CD4-positive, alpha-beta T cell (primary cell): ENCODE measurements around the gene SKAP1. TPM values are rescaled to one million over a fixed set of nuclear protein-coding genes. Genes with fewer than 3 reads are reported as not detected.

ENCODE experiments used
- ATAC-seq: fragments of 200-7000 bp; cut with Tn5 transposase; one replicate; pipeline ENCODE4 v1.10.0; 2022; ENCODE audit warnings: mild to moderate bottlenecking; ENCODE audit not compliant: poor library complexity
- CTCF ChIA-PET: fragments of 350-600 bp; sonication (Branson Sonifier 250); formaldehyde crosslinking; loops from one replicate; lab custom pipeline; 2021; ENCODE audit warnings: antibody characterized with exemption, inconsistent platforms; lab: Charles Lee
- POLR2A ChIA-PET: fragments of 350-600 bp; sonication (Branson Sonifier 250); formaldehyde crosslinking; loops from one replicate; lab custom pipeline; 2021; ENCODE audit warnings: antibody characterized with exemption, inconsistent platforms; lab: Charles Lee
- DNase-seq, 14 experiments: peaks; one replicate each; pipeline ENCODE4 v3.0.0-alpha.2; 2013 to 2020; ENCODE audit warnings: mixed read lengths in 2 of 14
- H3K27ac ChIP-seq, 2 donors: one replicate each; pipeline versions ENCODE4 v1.5.1 to v1.7.0; 2013; ENCODE audit warnings: low read length in 2 of 2, low read depth in 1 of 2, mild to moderate bottlenecking in 1 of 2
- H3K27me3 ChIP-seq, 2 experiments: 1 replicate in 1 of 2; 2 replicates in 1 of 2; pipeline versions ENCODE4 v1.6.1 to v1.7.0; 2013; ENCODE audit warnings: low read length in 2 of 2, control low read depth in 1 of 2, mild to moderate bottlenecking in 1 of 2, moderate library complexity in 1 of 2; ENCODE audit not compliant: insufficient read depth in 2 of 2, control insufficient read depth in 1 of 2
- H3K36me3 ChIP-seq: one replicate; pipeline ENCODE4 v1.6.1; 2013; ENCODE audit warnings: low read length, control low read depth; ENCODE audit not compliant: insufficient read depth
- H3K4me1 ChIP-seq: one replicate; pipeline ENCODE4 v1.6.1; 2013; ENCODE audit warnings: low read length, control low read depth; ENCODE audit not compliant: insufficient read depth
- H3K4me3 ChIP-seq: one replicate; pipeline ENCODE4 v1.5.1; 2013; ENCODE audit warnings: mild to moderate bottlenecking, low read length, moderate library complexity
- H3K9me3 ChIP-seq, 2 experiments: 1 replicate in 1 of 2; 2 replicates in 1 of 2; pipeline versions ENCODE4 v1.6.1 to v1.7.0; 2013; ENCODE audit warnings: low read length in 2 of 2, mild to moderate bottlenecking in 2 of 2, control low read depth in 1 of 2, moderate library complexity in 1 of 2; ENCODE audit not compliant: control insufficient read depth in 1 of 2, insufficient read depth in 1 of 2
- H3K27ac Mint-ChIP-seq: one replicate; pipeline ENCODE4 v1.8.0; 2020; ENCODE audit warnings: mixed read lengths
- H3K27me3 Mint-ChIP-seq: one replicate; pipeline ENCODE4 v1.8.0; 2021; ENCODE audit warnings: mixed read lengths
- H3K36me3 Mint-ChIP-seq: one replicate; pipeline ENCODE4 v1.8.0; 2021; ENCODE audit warnings: low read depth, mixed read lengths
- H3K4me1 Mint-ChIP-seq: one replicate; pipeline ENCODE4 v1.8.0; 2021; ENCODE audit warnings: low read depth, mixed read lengths
- H3K4me3 Mint-ChIP-seq: one replicate; pipeline ENCODE4 v1.8.0; 2020; ENCODE audit warnings: mild to moderate bottlenecking, mixed read lengths
- H3K9me3 Mint-ChIP-seq: one replicate; pipeline ENCODE4 v1.8.0; 2020; ENCODE audit warnings: mixed read lengths
- intact Hi-C, 2 experiments: fragments of 100-400 bp; cut with DNase I in 1 of 2; cut with micrococcal nuclease in 1 of 2; formaldehyde crosslinking; loops; one replicate each; pipeline versions ENCODE4 v1.15.1 to v1.9.0; 2023 to 2025; cut with DNase I, micrococcal nuclease
- total RNA-seq, 174 experiments: library from RNA in 2 of 174; stranded (reverse) in 2 of 174; gene quantifications; one replicate each; pipeline ENCODE4 v1.2.3 and lab custom pipeline; 2021 to 2026
- TF ChIP-seq, protein P1 (sequence below): fragments of 200-600 bp; IDR thresholded peaks from one replicate; pipeline ENCODE4 v1.8.0; 2022; ENCODE audit warnings: antibody characterized with exemption, mild to moderate bottlenecking

SKAP1 gene
- total RNA-seq, 2 experiments from 2014 or later: 92.0 to 95.1 TPM

DNA sequence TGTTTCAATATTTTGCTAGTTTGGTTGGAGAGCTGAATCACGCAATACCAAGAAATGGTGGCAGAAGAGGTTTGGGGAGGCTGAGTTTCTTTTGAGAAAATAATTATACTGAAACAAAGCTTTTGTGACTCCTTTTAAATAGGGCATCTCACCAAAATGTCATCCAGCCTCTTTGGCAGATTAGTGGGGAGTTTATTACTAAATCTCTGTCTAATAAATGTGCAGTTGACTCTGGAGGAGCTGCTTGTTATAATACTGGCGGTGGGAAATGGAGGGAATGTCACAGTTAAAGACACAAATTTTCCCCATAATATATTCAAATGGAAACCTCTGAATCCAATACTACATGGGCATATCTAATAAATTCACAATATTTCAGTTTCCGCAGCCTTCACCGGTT lies 277.7 kb downstream of the SKAP1 start:
- H3K4me3 ChIP-seq: no peak overlapping the region
- H3K4me3 Mint-ChIP-seq: no peak overlapping the region
- H3K4me1 ChIP-seq: no peaks in the 10 kb centered on the region
- H3K27ac ChIP-seq: no peak overlapping the region
- H3K27me3 ChIP-seq: no peaks in the 10 kb centered on the region
- DNase-seq (no peak), ATAC-seq (no peak)
- intact Hi-C loops: no loop called here
- no peaks in the 10 kb centered on the region for H3K27me3 Mint-ChIP-seq
- no peak overlapping the region for H3K27ac Mint-ChIP-seq
- TF ChIP-seq, protein P1, sequence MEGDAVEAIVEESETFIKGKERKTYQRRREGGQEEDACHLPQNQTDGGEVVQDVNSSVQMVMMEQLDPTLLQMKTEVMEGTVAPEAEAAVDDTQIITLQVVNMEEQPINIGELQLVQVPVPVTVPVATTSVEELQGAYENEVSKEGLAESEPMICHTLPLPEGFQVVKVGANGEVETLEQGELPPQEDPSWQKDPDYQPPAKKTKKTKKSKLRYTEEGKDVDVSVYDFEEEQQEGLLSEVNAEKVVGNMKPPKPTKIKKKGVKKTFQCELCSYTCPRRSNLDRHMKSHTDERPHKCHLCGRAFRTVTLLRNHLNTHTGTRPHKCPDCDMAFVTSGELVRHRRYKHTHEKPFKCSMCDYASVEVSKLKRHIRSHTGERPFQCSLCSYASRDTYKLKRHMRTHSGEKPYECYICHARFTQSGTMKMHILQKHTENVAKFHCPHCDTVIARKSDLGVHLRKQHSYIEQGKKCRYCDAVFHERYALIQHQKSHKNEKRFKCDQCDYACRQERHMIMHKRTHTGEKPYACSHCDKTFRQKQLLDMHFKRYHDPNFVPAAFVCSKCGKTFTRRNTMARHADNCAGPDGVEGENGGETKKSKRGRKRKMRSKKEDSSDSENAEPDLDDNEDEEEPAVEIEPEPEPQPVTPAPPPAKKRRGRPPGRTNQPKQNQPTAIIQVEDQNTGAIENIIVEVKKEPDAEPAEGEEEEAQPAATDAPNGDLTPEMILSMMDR: no peak
- CTCF ChIA-PET: interaction anchor here (0.6 kb wide), 1 partner anchor 497 kb away, joined by 3 read pairs; no protein-coding TSS in a partner anchor
- no peaks in the 10 kb centered on the region for H3K9me3 ChIP-seq
- no peaks in the 10 kb centered on the region for H3K9me3 Mint-ChIP-seq
- H3K36me3 ChIP-seq: peaks cover 79% of the 10 kb centered on the region
- peaks cover 89% of the 10 kb centered on the region for H3K36me3 Mint-ChIP-seq
- POLR2A ChIA-PET: no interaction called here
- H3K4me1 Mint-ChIP-seq: peaks cover 10% of the 10 kb centered on the region

DNA sequence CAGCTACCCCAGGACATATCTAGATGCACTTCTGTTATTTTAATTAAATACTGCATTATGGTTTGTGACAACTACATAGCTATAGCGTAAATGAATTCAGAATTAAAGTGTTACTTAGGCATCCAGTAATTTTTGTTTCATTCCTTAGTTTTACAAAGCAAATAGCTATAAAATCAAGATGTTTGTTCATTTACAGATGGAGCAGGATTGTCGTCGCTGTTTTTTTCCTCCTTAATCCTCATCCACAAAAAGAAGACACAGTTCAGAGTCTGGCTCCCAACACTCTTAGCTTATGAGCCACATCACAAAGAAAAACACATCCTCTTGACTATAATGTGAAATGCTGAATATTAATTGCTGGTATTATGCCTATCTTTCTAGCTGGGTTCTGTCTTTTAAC lies 278.8 kb downstream of the SKAP1 start:
- peaks cover 91% of the 10 kb centered on the region for H3K36me3 Mint-ChIP-seq
- ATAC-seq: no peak
- H3K4me1 Mint-ChIP-seq: peaks cover 10% of the 10 kb centered on the region
- H3K9me3 Mint-ChIP-seq: no peaks in the 10 kb centered on the region
- Histone ChIP-seq H3K36me3 (peaks cover 74% of the 10 kb centered on the region), H3K27ac (no peak overlapping the region), H3K4me3 (no peak overlapping the region), H3K9me3 (no peaks in the 10 kb centered on the region), H3K4me1 (no peaks in the 10 kb centered on the region), H3K27me3 (no peaks in the 10 kb centered on the region)
- no peaks in the 10 kb centered on the region for H3K27me3 Mint-ChIP-seq
- H3K4me3 Mint-ChIP-seq: no peak overlapping the region
- no peak for DNase-seq
- intact Hi-C loops: no loop called here
- ChIA-PET CTCF (no interaction called here), POLR2A (no interaction called here)
- TF ChIP-seq, protein P1: no peak
- H3K27ac Mint-ChIP-seq: no peak overlapping the region

GRCh38 chr17:48150597-48151001 lies 279.4 kb downstream of the SKAP1 start:
- Histone ChIP-seq H3K36me3 (peaks cover 71% of the 10 kb centered on the region), H3K27ac (no peak overlapping the region), H3K27me3 (no peaks in the 10 kb centered on the region), H3K9me3 (no peaks in the 10 kb centered on the region), H3K4me1 (no peaks in the 10 kb centered on the region), H3K4me3 (no peak overlapping the region)
- no peaks in the 10 kb centered on the region for H3K9me3 Mint-ChIP-seq
- H3K4me3 Mint-ChIP-seq: no peak overlapping the region
- POLR2A ChIA-PET: no interaction called here
- DNase-seq (no peak), ATAC-seq (no peak)
- peaks cover 89% of the 10 kb centered on the region for H3K36me3 Mint-ChIP-seq
- H3K27ac Mint-ChIP-seq: no peak overlapping the region
- peaks cover 10% of the 10 kb centered on the region for H3K4me1 Mint-ChIP-seq
- H3K27me3 Mint-ChIP-seq: no peaks in the 10 kb centered on the region
- TF ChIP-seq, protein P1: no peak
- intact Hi-C loops: no loop called here
- CTCF ChIA-PET: no interaction called here
